ENCODE results near the gene MAP2K2.

DNA sequence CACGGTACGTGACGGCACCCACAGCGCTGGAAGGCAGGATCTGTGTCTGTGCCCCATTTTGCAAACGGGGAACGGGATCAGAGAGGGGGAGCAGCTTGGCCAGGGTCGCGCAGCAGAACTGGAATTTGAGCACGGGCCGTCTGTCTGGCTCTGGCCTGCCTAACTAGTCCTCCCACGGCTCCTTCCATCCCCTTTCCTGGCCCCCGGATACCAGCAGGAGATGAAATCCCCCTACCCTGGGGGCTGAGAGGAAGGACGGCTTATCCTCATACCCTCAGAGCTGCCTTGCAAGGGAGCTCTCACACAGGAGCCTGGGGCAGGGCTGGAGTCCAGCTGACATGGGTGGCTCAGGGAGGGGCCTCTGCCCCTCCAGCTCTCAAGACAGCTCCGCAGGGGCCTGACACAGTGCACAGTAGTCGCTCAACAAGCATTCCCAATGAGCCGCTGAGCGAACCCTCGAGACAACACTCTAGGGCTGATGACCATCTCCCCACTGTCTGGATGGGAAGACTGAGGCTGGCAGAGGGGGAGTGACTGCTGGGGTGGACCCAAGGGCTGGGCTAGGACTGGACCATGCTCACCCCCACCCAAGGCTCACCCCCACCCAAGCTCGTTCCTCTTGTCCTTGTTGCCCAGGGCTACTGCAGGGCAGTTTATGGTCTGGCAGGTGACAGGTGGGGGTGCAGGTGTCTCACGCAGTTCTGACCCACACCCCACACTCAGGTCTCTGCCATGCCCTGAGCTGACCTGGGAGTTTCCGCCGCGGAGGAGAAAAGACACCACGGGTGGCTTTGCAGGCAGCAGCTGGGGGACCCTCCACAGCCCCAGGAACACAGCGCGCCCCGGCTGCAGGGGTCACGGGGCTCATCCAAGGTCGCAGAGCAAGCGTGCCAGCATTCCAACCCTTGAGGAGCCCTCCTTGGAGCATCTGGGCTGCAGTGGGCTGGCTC, 61.2 kb downstream of the MAP2K2 start:
- TF ChIP-seq, protein P1, sequence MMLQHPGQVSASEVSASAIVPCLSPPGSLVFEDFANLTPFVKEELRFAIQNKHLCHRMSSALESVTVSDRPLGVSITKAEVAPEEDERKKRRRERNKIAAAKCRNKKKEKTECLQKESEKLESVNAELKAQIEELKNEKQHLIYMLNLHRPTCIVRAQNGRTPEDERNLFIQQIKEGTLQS (CRISPR knock-in tag; conservative IDR thresholded peaks at IDR 0.05): no peak
- TF ChIP-seq, protein P2, sequence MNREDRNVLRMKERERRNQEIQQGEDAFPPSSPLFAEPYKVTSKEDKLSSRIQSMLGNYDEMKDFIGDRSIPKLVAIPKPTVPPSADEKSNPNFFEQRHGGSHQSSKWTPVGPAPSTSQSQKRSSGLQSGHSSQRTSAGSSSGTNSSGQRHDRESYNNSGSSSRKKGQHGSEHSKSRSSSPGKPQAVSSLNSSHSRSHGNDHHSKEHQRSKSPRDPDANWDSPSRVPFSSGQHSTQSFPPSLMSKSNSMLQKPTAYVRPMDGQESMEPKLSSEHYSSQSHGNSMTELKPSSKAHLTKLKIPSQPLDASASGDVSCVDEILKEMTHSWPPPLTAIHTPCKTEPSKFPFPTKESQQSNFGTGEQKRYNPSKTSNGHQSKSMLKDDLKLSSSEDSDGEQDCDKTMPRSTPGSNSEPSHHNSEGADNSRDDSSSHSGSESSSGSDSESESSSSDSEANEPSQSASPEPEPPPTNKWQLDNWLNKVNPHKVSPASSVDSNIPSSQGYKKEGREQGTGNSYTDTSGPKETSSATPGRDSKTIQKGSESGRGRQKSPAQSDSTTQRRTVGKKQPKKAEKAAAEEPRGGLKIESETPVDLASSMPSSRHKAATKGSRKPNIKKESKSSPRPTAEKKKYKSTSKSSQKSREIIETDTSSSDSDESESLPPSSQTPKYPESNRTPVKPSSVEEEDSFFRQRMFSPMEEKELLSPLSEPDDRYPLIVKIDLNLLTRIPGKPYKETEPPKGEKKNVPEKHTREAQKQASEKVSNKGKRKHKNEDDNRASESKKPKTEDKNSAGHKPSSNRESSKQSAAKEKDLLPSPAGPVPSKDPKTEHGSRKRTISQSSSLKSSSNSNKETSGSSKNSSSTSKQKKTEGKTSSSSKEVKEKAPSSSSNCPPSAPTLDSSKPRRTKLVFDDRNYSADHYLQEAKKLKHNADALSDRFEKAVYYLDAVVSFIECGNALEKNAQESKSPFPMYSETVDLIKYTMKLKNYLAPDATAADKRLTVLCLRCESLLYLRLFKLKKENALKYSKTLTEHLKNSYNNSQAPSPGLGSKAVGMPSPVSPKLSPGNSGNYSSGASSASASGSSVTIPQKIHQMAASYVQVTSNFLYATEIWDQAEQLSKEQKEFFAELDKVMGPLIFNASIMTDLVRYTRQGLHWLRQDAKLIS (CRISPR knock-in tag; IDR thresholded peaks at IDR 0.05; ENCODE audit: borderline replicate concordance): no peak
- TF ChIP-seq, protein P3, sequence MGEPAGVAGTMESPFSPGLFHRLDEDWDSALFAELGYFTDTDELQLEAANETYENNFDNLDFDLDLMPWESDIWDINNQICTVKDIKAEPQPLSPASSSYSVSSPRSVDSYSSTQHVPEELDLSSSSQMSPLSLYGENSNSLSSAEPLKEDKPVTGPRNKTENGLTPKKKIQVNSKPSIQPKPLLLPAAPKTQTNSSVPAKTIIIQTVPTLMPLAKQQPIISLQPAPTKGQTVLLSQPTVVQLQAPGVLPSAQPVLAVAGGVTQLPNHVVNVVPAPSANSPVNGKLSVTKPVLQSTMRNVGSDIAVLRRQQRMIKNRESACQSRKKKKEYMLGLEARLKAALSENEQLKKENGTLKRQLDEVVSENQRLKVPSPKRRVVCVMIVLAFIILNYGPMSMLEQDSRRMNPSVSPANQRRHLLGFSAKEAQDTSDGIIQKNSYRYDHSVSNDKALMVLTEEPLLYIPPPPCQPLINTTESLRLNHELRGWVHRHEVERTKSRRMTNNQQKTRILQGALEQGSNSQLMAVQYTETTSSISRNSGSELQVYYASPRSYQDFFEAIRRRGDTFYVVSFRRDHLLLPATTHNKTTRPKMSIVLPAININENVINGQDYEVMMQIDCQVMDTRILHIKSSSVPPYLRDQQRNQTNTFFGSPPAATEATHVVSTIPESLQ (CRISPR knock-in tag; IDR thresholded peaks at IDR 0.05): no peak
